CD4-positive, alpha-beta T cell treated with Interferon alpha-2 for 1 hour (primary cell): ENCODE measurements around the gene ANXA6.
A peak's percentile ranks its signal among the peaks of the same experiment; 100 is the strongest.

Experiments used
- DNase-seq, 2 donors: peaks; one replicate each; pipeline ENCODE4 v3.0.0-alpha.2; 2020 to 2022

Gene ANXA6

GRCh38 chr5:151097820-151098767, 59.5 kb downstream of the ANXA6 start:
- DNase-seq = peak in 1 of 2 donors; percentile 47

GRCh38 chr5:151097061-151097460, 60.5 kb downstream of the ANXA6 start:
- peak in 1 of 2 donors; percentile 18 for DNase-seq

GRCh38 chr5:151096001-151096373, 61.6 kb downstream of the ANXA6 start:
- DNase-seq = no peak

- no peak for DNase-seq
Measured at GRCh38 chr5:151095341-151096000, 62.1 kb downstream of the ANXA6 start.

GRCh38 chr5:151094852-151095245, 62.7 kb downstream of the ANXA6 start:
- DNase-seq = no peak

GRCh38 chr5:151094030-151094851, 63.3 kb downstream of the ANXA6 start:
- peak; percentile 68 to 75 for DNase-seq

GRCh38 chr5:151093476-151093889, 64.1 kb downstream of the ANXA6 start:
- peak; percentile 29 to 43 for DNase-seq

- DNase-seq = peak in 1 of 2 donors; percentile 32
Measured at GRCh38 chr5:151092762-151093161, 64.8 kb downstream of the ANXA6 start.

- DNase-seq = no peak
Measured at GRCh38 chr5:151089726-151090125, 67.9 kb downstream of the ANXA6 start.

- DNase-seq = no peak
Measured at GRCh38 chr5:151088986-151089385, 68.6 kb downstream of the ANXA6 start.

GRCh38 chr5:151087486-151087885, 70.1 kb downstream of the ANXA6 start:
- no peak for DNase-seq

GRCh38 chr5:151086905-151087360, 70.6 kb downstream of the ANXA6 start:
- peak; percentile 47 to 78 for DNase-seq

GRCh38 chr5:151086192-151086869, 71.2 kb downstream of the ANXA6 start:
- DNase-seq = peak in 1 of 2 donors; percentile 29

GRCh38 chr5:151085517-151086041, 72.0 kb downstream of the ANXA6 start:
- peak; percentile 55 to 72 for DNase-seq

- no peak for DNase-seq
Measured at GRCh38 chr5:151084363-151084762, 73.2 kb downstream of the ANXA6 start.

GRCh38 chr5:151083081-151083676, 74.4 kb downstream of the ANXA6 start:
- DNase-seq = peak; percentile 67 to 79

GRCh38 chr5:151082282-151082902, 75.2 kb downstream of the ANXA6 start:
- DNase-seq = no peak

- DNase-seq = no peak
Measured at GRCh38 chr5:151081431-151082281, 75.9 kb downstream of the ANXA6 start.

- peak; percentile 91 to 95 for DNase-seq
Measured at GRCh38 chr5:151080613-151081430, 76.8 kb downstream of the ANXA6 start, which contains the start of gene TNIP1. TNIP1 (minus strand) TSS chr5:151081034; CDS start chr5:151065095, 15,939 bp downstream.
